HCEC 1CT (cell line): Measurements from ENCODE around the gene CD6.

ENCODE experiments used
- DNase-seq: peaks from one replicate; pipeline ENCODE4 v3.0.0-alpha.2; 2017

The CD6 gene

DNA sequence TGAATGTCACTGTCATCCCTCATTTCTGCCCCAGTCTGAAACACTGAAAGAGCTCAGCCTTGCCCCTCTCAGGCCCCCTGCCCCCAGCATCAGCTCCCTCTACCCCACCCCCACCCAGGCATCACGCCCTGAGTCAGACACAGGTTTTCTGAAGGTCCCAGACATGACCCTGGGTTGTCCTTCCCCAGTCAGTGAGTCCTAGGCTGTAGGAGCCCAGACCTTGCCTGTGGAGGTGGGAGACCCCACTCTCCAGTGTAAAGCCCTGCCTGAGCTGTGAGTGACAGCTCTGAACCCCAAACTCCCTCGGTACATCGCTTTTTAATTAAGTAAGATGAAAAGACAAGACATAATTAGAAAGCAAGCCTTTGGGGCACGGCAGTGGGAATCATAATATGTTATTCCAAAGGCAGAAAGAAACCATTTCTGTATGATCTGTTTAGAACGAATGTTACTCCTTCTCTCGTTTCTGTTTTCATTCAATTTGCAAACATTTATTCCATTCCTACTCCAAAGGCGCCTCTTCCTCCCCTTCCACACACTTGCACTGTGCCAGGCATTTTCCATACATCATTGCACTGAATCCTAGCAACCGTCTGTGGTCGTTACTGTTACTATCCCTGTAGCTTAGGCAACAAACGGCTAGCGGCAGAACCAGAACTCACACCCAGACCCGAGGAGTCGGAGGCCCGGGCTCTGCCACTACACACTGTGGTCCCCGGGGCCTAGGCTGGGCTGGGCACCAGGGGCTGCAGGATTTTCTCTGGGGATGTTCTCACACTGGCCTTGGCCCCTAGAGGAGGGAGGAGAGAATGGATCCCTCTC is 63.4 kb downstream of the CD6 start:
- DNase-seq: no peak

DNA sequence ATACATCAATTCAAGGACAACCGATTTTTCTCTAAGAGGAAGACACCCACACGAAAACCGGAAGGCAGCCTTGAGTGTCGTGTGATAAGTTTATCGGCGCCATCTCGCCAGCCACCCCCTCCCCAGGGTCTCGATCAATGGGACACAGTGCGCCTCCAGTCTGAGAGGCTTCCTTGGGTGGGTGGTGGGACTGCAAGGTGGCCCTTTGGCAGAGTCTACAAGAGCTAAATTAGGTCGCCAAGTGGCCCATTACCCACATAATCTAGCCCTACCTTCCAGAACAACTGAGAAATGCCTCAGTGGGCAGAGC is 64.0 kb downstream of the CD6 start:
- DNase-seq: no peak

DNA sequence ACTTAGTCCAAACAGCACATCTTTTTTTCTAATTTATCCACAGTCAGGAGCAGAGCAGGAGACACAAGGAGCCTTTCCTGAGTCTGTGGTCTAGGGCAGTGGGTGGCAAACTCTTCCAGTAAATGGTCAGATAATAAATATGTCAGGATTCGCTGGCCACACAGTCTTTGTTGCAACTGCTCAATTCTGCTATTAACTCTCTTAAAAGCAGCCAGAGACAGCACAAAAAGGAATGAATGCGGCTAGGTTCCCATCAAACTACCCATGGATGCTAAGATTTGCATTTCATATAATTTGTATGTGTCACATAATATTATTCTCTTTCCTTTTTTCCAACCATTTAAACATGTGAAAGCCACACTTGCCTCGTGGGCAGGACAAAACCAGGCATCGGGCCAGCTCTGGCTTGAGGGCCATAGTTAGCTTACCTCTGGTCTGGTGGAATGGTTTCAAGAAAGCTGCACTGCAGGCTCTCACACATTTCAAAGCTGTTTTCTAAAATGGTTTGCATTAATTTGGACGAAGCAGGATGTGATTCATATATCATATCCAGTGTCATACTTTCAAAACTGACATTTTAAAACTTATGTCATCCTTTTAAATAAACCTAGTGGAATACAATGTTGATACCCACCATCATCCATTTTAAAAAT is 66.1 kb downstream of the CD6 start:
- peak; percentile 5 for DNase-seq

DNA sequence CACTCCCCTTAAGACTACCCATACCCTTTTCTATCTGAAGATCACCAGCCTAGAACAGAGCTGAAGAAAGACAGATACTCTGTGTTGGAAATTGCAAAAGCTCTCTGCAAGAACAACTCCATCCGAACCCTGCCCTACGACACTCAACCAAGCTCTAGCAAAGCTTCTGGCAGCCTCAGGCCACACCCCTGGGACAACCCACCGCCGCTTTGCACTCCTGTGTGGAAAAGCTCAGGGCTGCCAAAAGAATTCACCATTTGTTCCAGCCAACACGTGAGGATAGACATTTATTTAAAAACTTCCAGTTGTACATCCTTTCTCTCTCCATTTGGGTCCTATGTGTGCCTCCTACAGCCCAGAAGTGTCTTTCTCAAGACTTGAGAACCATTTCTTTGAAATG is 68.4 kb downstream of the CD6 start:
- no peak for DNase-seq

DNA sequence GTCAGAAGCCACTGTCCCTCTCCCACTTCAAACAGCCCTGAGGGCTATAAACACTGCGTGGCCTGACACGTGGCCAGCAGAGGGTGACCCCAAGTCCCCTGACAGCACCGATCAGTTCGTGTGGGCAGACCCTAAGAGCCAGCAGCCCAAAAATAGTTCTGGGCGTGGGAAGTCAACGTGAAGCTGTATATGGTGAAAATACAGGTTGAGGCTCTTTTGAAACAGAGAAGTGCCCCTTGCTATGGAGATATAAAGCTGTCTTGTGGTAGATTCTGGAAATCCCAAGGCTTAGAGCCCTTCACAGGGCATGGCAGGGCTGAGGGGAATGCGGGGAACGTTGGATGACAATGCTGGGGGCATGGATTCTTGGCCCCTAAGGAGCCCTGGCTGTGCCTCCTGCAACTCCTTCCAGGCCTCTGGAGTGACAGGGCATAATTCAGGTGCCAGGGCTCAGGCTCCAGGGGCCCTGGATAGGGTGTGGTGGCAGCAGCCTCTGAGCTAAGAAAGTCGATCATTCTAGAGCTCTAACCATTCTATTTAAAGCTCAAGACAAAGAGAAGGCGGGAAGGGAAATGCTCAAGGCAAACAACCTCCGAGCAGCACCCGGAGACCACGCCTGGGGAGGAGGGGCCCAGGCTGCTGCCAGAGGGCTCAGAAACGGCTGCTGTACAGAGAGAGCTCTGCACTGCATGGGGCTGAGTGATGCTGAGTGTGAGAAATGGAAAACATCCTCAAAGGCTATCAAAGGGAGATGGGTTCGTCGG is 70.5 kb downstream of the CD6 start:
- DNase-seq: no peak

DNA sequence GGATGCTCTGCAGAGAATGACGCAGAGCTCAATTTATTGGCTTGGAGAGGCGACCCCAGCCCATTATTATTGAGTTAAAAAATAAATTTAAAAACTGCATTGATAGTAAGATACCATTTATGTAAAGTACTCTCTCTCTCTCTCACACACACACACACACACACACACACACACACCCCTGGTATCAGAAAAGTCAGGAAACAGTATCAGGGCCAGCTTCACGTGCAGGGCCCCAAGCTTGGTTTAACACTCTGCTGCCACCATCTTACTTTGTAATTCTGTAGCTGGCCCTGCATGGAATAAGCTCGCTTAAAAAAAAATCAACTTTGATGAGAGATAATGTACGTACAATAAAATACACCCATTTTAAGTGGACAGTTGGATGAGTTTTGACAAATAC is 71.1 kb downstream of the CD6 start:
- no peak for DNase-seq

DNA sequence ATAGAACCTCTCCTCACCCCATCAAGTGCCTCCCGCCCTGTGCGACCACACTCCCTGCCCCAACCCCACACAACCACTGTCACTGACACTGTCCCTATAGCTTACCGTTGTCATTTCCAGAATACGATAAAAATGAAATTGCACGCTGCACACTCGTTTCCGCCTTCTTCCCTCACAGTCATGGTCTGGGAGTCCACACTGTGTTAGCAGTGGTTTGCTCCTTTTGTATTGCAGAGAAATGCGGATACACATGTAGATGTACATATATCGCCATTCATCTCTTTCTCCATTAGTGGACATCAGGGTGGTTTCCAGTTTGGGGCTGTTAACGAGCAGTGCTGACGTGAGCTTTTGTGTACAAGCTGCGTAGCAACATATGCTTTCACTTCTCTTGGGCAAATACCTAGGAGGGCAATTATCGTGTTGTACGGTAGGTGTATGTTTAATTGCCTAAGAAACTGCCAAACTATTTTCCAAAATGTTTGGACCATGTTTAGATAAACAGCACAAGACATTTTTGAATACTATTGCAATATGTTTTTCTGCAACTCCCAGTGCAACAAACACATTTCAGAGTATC is 71.6 kb downstream of the CD6 start:
- DNase-seq: no peak

DNA sequence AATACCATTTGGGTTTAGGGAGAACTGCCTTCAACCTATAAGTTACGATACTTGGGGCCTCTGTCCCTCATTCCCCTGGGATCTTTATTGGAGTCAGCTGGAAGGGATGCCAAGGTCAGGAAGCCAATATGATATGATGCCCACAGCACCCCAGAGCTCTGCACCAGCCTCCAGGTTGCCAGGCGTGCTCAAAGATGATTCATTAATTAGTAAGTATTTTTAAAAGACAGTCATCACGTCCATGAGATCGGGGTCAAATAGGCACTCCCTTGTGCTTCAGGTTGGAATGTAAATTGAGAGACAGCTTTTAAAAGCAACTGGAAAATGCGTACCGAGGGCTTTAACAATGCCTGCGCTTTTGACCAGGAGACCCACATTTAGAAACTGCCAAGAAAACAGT is 73.8 kb downstream of the CD6 start:
- no peak for DNase-seq

DNA sequence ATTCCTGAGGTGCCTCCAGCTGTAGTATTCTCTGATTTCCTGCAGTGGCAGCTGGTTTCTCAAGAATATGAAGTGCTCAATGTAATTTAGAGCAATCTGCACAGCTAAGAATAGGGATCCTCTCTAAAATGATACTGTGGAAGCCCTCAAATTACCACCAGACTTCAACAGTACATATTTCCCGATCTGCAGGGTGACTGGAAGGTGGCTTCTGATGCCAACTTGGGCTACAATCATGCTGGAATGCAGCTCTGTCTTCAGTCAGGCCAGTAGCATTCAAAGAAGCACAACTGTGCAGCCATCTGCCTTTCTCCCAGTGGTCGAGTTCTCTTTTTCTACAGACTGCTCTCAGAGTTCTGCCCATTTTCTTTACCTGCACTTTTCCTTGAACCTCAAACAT is 75.4 kb downstream of the CD6 start:
- no peak for DNase-seq

DNA sequence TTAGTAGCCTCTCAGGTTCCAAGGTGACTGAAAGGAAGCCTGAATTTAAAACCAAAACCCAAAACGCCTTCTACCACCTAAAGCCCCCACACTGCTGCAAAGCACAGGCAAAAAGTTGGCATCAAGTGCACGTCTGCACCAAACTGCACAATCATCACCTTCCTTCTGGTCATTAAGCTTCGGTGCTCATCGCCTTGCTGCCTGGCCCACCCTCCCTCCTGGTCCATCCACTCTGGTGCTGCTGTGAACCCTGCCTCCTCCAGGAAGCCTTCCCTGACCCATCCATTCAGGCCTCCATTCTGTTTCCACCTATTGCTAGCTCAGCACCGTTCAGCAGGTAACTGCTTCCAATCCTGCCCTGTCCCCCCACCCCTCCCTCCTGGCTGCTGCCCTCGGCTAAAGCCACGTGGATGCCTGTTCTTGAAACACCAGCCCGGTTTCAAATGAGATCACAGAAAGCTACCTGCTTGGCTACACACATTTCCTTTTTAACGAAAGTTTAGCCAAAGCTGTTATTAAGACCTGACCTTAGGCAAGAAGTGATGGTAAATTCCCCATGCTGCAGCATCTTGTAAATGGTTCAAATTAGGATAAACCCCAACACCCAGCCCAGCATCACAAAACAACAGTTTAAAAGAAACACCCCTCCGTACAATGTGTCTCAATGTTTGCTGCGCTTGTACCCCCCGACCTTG is 77.0 kb downstream of the CD6 start:
- no peak for DNase-seq

DNA sequence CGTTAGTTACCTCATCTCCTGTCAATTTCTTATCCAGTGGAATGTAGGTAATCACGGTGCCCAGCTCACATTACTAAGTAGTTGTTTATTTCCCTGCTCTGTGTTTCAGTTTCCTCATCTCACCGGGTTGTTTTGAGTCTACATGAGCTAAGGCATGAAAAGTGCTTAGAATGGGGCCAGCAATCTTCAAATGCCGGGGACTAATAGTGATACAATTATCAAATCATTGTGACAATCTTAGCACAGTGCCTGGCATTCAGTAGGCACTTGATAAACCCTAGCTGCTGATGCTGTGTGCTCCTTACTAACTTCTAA is 77.5 kb downstream of the CD6 start:
- no peak for DNase-seq

DNA sequence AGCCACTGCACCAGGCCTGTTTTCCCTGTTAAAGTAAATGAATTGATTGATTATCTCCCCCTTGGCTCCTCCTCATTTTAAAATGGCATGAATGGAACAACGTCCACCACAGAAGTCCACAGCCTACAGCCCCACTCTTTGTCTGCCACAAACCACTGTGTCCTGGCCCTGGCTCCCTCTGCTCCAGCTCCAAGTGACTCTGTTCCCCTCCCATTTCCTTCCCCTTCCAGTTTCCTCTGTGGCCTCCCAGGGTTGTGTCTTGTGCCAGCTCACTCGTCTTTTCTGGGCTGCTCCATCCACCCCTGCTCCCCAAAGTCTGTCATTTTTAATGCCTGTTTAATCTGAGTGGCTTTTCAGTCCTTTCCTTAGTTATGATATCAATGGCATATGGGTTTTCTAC is 78.4 kb downstream of the CD6 start:
- DNase-seq: no peak

DNA sequence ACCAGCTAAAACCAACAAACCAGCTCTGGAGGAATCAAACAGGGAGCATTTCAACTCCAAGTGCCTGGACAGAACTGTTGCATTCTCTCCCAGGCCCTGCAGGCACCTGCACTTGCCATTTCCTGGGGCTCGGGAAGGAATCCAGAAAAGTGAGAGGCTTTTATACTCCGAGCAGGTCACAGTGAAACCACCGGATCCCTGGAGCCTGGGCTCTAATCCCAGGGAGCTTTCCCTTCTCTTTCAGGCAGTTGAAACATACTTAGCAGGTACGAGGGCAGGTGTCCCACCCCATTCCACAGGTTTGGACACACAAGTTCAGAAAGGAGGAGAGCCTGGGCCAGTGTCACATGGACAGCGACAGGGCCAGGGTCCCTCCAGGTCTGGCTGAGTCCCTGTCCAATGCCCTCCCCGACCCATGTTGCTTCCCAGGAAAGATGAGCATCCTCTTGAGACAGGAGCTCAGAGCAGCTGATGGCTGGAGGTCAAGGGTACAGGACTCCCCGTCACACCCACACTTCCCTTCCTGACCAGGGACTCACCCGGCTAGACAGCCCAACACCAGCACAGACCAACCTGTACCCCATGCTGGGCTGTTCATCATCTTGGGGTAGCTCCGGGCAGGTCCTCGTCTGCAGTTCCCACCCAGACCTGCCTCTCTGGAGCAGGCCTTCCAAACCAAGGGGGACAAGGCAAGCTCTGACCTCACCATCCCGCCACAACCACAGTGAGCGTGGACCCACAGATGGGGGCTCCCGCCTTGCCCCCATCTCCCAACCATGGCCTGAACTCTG is 80.9 kb downstream of the CD6 start:
- DNase-seq: no peak

DNA sequence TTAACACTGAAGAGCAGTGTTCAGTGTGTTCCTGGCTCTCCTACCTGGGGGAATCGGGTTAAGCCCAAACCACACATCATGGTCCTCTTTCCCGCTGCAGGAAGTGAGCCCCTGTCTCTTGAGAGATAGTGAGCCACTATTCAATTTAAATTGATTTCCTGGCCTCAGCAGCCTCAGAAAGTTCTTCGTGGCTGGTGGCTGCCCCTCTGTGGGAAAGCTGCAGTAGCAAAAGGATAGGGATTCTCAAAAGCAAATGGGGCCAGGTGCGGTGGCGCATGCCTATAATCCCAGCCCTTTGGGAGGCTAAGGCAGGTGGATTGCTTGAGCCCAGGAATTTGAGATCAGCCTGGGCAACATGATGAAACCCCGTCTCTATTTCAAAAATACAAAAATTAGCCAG is 81.7 kb downstream of the CD6 start:
- no peak for DNase-seq

DNA sequence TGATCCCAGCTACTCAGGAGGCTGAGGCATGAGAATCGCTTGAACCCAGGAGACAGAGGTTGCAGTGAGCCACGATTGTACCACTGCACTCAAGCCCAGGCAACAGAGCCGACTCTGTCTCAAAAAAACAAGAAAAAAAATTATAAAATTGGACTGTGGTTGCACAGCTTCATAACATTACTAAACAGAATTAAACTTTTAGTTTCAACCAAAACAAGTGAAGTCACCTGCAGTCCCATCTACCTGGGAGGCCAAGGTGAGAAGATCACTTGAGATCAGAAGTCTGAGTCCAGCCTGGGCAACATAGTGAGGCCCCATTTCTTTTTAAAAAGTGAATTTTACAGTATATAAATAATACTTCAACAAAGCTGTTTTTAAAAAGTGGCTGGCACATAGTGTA is 83.0 kb downstream of the CD6 start:
- DNase-seq: no peak

DNA sequence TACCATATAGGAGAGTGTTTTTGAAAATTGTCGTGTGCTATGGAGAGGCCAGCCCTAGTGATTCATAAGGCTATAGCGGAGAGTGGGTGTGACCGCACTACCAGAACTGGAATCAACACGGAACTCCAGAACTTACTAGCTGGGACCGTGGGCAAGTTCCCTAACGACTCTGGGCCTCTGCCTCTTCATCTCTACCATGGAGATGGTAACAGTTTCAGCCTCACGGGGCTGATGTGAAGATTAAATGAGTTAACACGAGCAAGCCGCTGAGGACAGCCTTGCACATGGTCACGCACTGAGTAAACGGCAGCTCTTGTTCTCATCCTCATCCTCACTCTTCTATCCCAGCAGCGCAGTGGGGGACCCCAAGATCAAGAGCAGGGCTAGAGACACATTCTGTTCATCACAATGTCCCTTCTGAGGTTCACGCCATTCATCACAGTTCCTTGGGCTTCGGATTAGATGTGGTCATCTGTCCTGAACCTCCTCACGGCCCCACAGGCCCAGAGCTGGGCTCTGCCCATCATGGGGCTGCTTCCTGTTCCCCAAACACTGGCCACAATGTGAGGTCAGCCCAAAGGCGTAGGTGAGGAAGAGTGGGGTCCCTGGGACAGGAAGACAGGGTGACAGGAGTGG is 83.6 kb downstream of the CD6 start:
- no peak for DNase-seq

DNA sequence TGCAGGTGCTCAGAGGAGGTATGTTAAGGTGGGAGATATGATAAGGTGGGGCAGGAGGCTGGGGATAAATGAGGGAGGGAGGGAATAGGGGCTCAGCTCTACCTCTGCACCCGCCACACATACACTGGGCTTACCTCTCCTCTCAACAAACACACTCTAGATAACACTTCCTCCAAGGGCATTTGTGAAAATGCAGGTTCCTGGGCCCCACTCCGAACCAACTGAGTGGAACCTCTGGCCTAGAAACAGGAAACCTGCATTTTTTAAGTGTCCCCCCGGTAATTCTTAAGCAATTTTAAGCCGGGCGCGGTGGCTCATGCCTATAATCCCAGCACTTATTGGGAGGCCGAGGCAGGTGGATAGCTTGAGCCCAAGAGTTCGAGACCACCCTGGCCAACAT is 84.3 kb downstream of the CD6 start:
- DNase-seq: no peak

DNA sequence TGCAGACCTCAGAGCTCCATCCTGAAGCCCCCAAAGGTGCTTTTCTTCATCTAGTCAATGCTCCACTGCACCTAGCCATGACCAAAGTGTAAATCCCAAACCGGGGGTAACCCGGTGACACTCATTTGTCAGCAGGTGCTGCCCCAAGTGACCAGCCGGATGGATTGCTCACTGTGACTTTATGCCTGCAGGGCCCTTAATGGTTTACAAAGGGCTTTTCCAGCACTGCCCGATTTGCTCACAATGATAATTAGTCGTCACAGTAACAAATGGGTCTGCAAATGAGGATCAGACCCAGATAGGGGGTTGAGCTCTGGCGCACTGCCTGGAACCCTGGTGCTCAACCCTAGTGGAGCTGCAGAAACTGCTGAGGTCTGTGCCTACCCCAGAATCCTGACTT is 85.1 kb downstream of the CD6 start:
- no peak for DNase-seq

DNA sequence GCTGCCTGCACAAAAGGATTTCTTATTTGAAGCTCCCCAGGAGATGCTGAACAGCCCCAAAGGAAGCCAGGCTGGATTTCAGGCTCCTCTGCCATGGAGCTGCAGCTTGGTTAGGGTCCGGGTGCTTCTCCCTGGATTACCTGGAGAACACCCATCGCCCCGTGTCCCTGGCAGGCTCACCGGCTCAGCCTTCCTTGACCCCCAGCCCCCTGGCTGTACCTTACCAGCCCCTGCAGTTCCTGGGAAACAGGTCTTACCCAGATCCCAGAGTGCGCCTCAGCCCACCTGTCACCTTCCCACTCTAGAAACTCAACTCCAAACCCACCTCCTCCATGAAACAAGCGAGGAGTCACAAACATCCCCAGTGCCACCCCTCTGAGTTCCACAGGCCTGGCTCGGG is 85.5 kb downstream of the CD6 start:
- DNase-seq: no peak

DNA sequence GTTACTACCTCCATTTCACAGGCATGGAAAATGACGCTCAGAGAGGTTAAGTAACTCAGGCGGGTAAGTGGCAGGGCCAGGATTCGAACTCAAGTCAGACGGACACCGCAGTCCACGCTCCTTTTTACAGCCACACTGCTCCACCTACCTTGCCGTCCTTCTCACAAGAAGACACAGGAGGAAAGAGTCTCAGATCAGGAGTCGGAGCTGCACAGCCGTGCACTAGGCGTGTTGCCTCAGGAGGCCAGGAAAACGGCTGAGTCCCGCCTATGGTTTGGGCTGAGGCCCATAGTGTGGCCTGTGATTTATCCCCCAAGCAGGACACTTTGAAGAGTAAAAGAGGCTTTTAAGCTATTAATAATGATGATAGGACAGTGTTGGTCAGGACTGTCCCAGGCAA is 86.1 kb downstream of the CD6 start:
- no peak for DNase-seq

DNA sequence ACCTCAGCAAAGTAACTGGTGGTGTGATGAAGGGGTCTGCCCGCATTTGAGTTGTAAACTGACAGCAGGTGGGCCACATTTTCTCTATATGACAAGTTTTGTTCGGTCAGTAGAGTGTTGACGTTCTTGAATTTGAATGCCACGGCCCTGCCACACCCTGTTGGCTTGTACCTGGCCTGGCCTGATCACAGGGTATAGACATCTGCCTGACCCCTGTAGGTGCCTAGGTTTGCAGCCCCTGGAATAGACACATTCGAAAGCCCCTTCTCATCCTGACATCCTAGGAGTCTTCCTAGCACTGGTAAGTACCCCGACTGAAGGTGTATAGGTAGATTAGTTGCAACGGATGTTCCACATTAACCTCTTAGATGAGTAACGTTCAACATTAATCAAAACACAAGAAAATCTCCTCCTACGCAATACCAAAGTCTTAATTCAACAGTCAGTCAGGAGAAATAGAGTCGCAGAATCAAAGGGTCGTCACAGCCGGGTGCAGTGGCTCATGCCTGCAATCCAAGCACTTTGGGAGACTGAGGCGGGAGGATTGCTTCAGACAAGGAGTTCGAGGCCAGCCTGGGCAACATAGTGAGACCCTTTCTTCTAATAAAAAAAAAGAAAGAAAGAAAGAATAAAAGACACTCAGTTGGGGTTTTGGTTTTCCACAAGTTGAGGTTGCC is 87.2 kb downstream of the CD6 start:
- DNase-seq: no peak
